ENCODE results near the gene IFIT1.
"Not testable (repeated sequence)": the region's sequence is repeated elsewhere in the genome, so short reads cannot be mapped to it uniquely, and the experiment has no call there.

The IFIT1 gene, protein sequence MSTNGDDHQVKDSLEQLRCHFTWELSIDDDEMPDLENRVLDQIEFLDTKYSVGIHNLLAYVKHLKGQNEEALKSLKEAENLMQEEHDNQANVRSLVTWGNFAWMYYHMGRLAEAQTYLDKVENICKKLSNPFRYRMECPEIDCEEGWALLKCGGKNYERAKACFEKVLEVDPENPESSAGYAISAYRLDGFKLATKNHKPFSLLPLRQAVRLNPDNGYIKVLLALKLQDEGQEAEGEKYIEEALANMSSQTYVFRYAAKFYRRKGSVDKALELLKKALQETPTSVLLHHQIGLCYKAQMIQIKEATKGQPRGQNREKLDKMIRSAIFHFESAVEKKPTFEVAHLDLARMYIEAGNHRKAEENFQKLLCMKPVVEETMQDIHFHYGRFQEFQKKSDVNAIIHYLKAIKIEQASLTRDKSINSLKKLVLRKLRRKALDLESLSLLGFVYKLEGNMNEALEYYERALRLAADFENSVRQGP

DNA sequence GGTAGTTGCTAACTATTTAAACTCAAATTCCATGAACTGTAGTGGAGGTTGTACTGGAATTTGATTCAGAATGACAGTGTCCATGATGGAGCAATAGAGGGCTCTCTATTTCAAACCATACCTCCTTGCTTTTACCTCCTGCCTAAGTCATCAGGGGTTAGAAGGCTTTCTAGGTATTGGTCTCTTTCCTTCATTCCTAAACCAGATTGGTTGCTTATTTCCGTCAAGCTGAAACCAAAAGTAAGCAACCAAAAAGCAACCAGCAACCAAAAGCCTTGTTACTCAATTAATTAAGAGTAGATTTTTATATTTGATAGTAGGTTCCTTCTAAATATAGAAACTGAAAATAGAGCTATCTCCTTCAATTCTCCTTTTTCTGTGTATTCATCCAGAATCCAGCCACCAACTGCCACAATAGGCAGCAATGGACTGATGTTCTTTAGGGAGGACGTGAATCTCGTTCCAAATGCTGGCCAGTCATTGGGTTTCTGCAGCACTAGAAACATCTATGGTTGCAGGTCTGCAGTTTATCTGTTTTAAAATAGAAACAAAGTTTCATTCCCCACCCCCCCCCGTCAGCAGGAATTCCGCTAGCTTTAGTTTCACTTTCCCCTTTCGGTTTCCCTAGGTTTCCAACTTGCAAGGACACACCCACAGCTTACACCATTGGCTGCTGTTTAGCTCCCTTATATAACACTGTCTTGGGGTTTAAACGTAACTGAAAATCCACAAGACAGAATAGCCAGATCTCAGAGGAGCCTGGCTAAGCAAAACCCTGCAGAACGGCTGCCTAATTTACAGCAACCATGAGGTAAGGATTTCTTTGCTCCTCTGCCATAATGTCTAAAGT, at the start of gene IFIT1:
IFIT1 (plus strand) TSS at position 717 of the 850 bp plus-strand sequence; CDS start at position 807, 90 bp downstream.
- DNase-seq, result peak; percentile 75

DNA sequence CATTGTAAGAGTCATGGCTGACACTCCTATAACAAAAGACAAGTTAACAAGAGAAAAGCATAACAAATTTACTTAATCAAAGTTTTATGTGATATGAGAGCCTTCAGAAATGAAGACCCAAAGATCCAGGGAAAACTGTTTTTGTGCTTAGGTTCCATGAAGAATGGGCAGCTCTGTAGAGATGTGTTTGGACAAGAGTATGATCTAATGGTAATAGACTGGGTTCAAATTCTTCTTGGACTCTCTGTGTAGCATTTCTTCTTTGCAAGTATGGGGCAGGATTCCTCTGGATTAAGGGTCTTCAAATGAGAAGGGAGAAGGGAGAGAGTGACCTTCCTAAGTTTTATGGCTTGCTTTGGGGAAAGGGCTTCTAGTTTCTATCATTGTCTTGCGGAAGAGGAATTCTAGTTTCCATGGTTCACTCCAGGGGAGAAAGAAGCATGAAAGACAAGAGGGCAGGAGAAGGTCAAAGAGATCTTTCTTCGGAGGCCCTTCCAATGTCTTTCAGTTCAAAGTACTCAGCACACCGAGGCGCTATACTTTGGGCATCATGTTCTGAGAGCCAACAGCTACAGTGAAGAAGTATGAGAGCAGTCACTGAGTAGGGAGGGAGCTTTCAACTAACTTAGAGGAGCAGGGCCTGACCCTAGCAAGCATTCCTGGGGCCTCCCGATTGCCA, 49.2 kb upstream of the IFIT1 start:
- DNase-seq, result peak; percentile 8

DNA sequence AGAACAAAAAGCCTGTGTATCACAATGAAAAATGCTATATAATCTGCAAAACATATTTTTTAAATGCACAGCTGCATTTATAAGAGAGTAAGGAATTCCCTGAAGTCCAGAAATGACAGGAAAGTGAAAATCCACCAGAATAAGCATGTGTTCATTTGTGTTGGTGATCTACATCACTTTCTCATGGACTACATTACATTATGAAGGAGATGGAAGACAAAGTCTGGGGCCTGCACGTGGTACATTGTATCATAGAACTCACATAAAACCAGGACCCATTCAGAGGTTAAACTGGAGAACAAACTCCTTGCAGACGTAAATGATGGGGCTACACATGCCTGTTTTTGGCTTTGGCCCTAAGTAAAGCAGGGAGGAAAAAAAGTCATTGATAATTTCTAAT, 48.3 kb upstream of the IFIT1 start:
- DNase-seq, result no peak

DNA sequence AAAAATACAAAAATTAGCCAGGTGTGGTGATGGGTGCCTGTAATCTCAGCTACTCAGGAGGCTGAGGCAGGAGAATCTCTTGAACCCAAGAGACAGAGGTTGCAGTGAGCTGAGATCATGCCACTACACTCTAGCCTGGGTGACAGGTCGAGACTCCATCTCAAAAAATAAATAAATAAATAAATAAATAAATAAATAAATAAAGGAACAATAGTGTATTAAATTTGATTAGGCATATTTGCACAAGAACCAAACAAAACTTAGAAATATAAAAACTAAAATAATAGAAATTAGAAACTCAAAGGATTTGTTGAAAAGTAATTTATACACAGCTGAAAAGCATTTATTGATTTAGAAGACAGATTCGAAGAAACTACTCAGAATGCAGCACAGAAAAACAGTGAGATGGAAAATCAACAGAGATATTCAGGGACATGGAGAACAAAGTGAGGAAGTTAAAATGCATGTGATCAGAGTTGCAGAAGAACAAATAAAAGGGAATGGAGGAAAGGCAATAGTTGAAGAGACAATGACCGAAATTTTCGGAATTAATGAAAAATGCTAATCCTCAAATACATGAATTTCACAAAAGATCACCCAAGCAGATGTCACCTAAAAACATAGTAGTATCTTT, 46.9 kb upstream of the IFIT1 start:
- DNase-seq, result no peak

DNA sequence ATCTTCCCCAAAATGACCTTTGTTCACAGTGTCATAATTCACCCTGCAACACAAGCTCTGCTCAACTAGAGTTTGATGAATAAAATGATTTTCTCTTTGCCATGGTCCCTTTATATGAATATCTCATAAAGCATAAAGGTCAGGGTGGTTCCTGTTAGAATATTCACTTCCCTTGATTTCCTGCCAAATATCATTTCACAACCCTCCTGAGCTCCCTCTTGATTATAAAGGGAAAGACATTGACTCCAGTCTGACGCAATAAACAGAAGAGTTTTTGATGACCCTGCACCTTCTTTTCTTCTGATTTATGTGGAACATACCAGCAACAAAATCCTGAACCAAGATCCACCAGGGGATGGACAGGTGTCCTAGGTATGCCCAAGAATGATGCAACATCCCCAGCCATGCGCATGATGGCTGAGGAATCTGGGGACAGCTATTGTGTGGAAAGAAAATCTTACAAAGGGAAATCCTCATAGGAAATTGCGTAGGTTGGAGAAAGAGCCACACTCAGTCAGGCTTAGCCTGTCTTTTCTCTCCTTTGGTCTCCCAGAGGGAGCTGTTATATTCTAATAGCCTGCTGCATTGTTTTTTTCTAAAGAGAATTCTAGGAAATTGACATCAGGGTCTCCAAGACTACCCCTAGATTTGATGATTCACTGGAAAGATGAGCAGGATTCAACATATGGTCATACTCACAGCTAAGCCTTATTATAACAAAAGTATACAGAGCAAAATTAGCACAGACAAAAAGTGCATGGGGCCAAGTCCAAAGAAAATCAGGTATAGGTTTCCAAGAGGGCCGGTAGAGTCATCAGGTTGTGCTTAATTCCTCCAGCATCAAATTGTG, 45.8 kb upstream of the IFIT1 start:
- DNase-seq, result no peak

DNA sequence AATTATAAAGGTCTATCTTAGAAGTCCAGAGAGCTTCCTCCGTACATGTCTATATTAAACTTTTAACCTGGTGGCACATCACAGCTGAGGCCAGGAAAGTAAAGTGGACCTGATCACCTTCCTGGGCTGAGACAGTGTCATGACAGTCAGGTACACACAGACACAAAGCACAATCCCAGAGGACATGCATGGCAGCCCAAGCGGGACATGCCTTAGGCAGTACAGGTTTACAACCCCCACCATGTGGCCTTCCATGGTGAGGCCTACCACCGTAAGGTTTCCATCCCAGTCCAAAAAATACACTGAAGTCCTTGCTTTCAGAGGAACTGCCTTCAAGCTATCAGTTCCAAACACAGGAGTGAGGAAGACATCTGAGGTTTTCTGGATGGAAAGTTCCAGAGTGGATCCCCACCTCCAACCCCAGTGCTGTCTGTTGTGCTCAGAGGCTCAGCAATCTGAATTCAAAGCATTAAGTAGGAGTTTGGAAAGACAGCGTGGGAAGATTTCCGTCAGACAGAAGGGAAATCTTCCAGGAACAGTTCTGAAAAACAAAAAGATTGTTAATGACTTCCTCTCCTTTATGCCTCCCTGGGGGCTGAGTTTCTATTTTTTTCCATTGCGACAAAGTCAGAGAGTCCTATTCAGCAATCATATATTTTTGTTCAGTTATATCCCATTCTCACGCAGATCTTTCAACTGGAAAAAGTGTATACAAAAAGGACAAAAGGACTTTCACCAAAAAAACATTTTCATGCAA, 44.5 kb upstream of the IFIT1 start:
- no peak for DNase-seq

DNA sequence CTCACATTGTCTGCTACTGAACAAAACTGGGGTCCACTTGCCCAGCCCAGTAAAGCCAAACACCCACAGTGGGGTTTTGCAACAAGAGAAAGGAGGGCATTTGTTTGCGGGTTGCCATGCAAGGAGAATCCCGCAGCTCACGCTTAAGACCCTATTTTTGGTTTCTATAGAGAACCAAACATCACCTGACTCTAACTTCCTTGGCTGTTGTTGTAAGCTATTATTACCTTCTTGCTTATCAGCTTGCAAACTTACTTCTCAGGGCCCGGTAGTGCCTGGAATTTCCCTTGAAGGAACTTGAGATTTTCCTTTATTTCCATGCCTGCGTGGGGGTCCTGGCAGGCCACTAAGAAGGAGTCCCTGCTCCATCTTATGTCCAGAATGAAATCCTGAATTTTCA, 43.9 kb upstream of the IFIT1 start:
- DNase-seq, result no peak

DNA sequence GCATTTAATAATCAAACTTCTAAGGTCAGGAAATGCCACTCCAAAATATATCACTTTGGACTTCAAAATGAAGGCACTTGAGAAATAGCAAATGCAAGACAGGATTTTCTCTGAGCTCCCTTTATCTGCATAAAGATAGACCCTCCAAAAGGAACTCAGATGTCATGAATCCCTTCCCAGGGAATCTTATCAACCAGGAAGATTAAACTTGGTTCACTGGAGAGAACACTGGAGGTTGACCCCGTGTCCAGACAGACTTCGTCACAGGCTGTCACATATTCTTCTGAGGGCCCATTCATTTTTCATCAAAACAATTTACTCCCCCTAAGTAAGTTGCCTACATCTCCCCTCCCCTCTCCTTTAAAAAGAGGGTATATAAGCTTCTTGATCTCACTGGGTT, 43.4 kb upstream of the IFIT1 start:
- DNase-seq, result no peak

DNA sequence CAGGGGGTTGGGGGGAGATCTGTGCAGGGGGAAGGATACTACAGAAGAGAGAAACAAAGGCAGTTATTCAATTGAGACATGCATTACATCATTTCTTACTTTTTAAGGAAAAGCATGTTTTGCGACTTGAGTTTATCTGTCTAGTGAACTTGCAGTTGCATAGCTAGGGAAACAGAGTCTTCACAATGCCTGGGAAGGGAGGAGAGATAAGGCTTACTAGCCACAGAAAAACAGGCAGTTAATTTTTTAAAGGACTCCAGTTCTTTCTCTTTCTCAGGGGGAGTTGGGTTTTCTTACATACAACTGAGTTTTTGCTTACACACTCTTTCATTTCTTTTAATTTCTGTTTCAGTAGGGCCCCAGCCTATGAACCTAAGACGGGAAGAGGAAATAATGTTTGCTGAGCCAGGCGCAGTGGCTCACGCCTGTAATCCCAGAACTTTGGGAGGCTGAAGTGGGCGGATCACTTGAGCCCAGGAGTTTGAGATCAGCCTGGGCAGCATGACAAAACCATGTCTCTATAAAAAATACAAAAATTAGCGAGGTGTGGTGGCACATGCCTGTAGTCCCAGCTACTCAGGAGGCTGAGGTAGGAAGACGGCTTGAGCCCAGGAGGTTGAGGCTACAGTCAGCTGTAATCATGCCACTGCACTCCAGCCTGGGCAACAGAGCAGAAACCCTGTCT, 41.6 kb upstream of the IFIT1 start:
- DNase-seq, result not testable (repeated sequence)

DNA sequence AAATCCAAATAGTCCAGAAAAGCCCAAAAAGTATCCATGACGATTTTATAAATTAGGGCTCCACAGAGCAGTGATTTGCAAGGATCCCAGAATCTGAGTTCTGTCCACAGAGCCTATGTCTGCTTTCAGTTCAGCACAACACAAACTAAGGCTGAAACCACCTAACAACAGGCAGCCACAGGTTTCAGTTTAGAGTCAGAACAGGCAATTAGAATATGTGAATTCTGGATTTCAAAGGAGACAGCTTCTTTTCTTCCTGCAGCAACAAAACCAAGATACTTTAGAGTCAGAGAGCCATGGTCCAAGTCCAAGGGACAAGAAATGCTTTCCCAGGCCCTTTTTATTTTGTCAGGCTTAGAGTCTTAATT, 41.0 kb upstream of the IFIT1 start:
- no peak for DNase-seq

DNA sequence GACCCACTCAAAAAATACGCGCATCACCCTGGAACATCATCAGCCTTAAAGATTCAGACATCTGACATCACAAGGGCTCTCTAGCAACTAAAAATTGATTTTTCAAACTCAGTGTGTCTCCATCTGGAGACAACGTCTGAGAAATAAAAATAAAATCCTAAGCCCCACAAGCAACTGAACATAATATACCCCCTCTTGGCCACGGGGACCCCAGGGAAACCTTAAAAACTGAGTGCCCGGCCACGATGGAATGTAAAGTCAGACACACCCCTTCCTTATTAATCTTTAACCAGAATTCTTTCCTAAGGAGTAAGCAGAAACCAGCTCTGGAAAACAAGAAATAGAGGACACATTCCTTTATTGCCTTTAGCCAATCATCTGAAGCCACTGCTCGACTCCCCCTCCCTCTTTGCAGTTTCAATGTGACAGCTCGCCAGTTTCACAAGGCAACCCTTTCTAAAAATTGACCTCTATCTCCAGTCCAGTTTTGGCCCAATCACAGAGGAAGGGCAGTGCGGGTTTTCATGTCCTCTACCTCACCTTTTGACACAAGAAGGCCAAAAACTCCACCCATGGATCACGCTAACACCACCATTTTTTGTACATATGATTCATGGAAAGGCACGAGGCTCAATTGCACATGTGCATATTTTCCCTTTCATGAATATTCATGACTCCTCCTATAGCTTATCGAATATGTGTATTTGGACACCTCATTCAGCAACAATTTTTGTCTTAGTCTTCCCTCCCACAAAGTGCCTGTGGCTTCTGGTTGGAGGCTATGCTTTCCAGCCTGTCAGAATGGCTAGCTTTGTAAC, 40.4 kb upstream of the IFIT1 start:
- no peak for DNase-seq

DNA sequence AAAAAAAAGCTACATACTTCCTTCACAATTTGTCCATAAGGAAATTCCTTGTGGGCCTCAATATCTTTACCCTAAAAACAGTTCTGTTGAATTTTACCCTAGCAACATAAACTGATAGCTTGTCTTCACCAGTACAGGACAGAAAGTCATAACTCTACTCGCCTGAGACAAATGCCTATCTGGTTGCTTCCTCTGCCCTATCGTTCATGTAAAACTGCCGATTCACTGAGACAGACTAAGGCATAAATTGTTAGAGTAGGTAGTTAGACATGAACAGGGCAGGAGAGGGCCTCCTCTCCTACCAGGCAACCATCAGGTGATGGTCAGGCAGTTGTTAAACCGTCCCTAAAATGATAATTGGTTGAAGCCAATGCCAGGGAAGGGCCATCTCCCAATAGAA, 39.6 kb upstream of the IFIT1 start:
- no peak for DNase-seq

DNA sequence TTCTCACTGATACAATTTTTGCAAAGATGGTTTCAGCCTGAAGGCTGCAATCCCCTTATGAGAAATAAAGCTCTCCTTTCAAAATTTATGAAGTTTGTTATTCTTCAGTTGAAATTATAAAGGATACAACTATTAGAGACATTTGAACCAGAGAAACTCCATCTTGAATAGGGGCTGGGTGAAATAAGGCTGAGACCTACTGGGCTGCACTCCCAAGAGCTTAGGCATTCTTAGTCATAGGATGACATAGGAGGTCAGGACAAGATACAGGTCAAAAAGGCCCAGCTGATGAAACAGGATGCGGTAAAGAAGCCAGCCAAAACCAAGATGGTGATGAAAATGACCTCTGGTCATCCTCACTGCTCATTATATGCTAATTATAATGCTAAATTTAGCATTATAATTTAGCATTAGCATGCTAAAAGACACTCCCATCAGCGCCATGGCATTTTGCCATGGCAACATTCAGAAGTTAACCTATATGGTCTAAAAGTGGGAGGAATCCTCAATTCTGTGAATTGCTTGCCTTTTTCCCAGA, 37.0 kb upstream of the IFIT1 start:
- DNase-seq, result no peak

DNA sequence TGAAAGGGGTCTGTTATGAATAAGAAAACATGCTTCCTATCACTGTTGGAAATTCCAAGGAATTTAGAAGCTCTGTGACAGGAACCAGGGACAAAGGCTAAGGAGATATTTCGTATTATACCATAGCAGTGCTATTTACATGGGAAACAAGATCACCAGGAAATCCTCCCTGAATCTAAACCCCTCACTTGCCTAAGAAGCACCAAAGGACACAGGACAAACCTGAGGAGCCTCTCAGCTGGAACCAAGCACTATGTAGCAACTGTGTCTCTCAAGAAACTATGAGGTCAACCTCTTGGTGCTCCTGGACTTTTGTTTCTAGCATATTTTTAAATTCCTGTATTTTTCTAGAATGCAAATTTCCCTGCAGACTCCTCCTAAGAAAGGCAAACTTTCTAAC, 35.3 kb upstream of the IFIT1 start:
- no peak for DNase-seq

DNA sequence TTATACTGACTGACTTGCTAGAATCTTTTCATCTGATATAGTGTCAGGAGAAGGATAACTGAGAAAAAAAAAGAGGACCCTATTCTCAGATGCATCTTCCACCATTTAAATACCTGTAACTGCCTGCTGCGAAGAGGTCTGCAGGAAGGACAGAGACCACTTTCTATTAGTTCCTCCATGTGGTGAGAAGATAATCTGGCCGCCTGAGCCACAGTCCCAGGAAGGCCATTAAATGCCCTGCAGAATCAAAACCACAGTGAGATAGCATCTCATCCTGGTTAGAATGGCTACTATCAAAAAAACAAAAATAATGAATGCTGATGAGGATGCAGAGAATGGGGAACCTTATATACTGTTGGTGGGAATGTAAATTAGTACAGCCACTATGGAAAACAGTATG, 34.4 kb upstream of the IFIT1 start:
- DNase-seq, result no peak

DNA sequence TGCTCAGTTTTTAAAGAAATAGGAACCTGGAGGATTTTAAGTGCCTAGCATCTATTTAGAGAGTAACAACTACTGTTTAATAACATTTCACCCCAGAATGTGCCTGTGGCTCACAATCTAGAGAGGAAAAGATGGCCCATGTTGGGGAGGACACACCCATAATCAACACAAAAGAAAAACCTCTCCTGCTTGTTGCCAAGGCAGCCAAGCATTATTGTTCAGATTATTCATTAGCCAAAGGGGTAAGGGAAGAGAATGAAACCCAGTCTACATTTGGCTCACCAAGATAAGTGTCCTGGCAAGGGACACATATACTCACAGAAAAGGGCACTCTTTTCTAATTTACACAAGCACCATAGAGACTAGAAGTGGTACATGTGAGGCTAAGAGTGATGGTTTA, 32.3 kb upstream of the IFIT1 start:
- DNase-seq, result no peak

DNA sequence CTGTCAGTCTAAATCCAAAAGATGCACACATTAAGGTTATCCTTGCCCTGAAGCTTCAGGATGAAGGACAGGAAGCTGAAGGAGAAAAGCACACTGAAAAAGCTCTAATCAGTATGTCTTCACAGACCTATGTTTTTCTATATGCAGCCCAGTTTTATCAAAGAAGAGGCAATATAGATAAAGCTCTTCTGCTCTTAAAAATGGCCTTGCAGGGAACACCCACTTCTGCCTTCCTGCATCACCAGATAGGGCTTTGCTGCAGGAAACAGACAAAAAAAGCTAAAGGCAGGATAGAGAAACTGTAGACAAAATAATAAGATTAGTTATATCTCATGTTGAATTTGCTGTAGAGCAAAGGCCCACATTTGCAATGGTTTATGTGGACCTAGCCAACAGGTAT, 29.5 kb upstream of the IFIT1 start:
- no peak for DNase-seq

DNA sequence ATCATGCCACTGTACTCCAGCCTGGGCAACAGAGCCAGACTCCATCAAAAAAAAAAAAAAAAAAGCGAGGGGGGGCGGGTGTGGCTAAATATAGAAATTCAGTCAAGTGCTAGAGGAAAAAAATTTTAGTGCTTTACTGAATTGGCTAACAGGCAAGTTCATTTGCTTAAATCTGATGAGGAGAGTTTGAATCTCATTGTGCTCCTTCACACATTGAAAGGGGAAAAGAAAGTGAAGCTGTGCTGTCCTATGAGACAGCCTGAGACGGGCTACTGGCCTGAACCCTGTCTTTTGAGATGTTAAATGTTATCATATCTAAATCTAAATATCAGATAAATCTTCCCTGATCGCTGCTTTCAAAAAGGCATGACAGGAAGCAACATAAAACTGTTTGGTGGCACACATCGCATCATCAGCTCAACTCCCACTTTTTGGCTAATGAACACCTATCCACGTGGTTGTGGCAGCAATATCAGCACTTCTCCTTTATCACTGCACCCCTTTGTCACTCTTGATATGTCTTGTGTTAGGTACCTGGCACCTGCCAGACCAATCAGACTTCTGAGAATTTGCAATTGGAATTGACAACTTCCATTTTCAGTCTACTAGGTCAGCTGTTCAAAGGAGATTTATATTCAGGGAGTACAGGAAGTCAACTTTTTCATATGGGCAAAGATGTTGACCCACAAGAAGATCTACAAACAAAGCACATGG, 28.5 kb upstream of the IFIT1 start:
- no peak for DNase-seq

DNA sequence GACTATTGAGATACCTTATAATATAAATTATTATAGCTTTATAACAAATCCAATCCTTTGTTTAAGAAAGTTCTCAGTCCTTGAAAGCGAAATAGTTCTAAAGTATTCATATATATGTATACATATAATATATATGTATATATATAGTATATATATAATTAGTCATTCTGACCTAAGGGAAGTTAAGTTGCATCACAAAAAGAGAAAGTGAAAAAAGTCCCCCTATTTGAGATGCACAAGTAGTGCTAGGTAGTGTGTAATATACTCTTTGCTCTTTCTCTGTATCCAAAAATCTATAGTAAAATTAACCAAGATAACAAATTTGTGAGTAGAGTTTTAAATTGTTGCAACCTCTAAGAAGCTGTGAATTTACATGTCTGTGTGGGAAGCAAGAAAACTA, 27.9 kb upstream of the IFIT1 start:
- DNase-seq, result no peak
